Transverse colon (tissue), 4 donors: Measurements from ENCODE around the gene KLRC1. TPM values are rescaled to one million over a fixed set of nuclear protein-coding genes. Genes with fewer than 3 reads are reported as not detected.
"Not testable (repeated sequence)": the region's sequence is repeated elsewhere in the genome, so short reads cannot be mapped to it uniquely, and the experiment has no call there.

Experiments used
- DNase-seq: peaks from one replicate; pipeline ENCODE4 v3.0.0-alpha.2; 2019
- H3K27ac ChIP-seq, 4 donors: fragments of 200-600 bp; sonication (generic); 2 replicates each; pipeline ENCODE4 v1.5.1; 2016 to 2018; ENCODE audit warnings: inconsistent platforms in 4 of 4
- H3K27me3 ChIP-seq: fragments of 200-600 bp; sonication (generic); 2 replicates; pipeline ENCODE4 v1.5.1; 2017; ENCODE audit warnings: inconsistent platforms
- H3K36me3 ChIP-seq, 4 donors: fragments of 200-600 bp; sonication (generic); 2 replicates each; pipeline ENCODE4 v1.5.1; 2017 to 2019; ENCODE audit warnings: inconsistent platforms in 4 of 4
- H3K4me1 ChIP-seq, 4 donors: fragments of 200-600 bp; sonication (generic); 2 replicates each; pipeline ENCODE4 v1.5.1; 2017 to 2020; ENCODE audit warnings: inconsistent platforms in 4 of 4
- H3K4me3 ChIP-seq, 4 donors: fragments of 200-600 bp; sonication (generic); 1 replicate in 1 of 4; 2 replicates in 3 of 4; pipeline versions ENCODE4 v1.5.1 to v1.6.1; 2017 to 2019; ENCODE audit warnings: inconsistent platforms in 4 of 4
- H3K9me3 ChIP-seq, 2 donors: fragments of 200-600 bp; sonication (generic); 2 replicates each; pipeline ENCODE4 v1.5.1; 2017 to 2019; ENCODE audit warnings: inconsistent platforms in 2 of 2
- EP300 ChIP-seq: sonication (generic); formaldehyde crosslinking; IDR thresholded peaks from one replicate; pipeline ENCODE4 v1.6.1; 2017; ENCODE audit warnings: antibody characterized with exemption, low read depth
- POLR2A ChIP-seq: fragments of 450-650 bp; IDR thresholded peaks from one replicate; pipeline ENCODE4 v1.6.1; 2016; ENCODE audit warnings: antibody characterized with exemption, mild to moderate bottlenecking, moderate library complexity
- POLR2AphosphoS5 ChIP-seq, 3 donors: sonication (generic); formaldehyde crosslinking; IDR thresholded peaks; one replicate each; pipeline ENCODE4 v1.6.1; 2016; ENCODE audit warnings: antibody characterized with exemption in 3 of 3
- WGBS, 2 donors: methylation state at CpG; one replicate each; pipeline ENCODE4 v1.1.5; 2018; ENCODE audit warnings: low coverage in 1 of 2; 5-methylcytosine and 5-hydroxymethylcytosine counted together
- in situ Hi-C, 4 donors: fragments of 200-750 bp; cut with MboI; loops; one replicate each; pipeline versions ENCODE4 v1.15.0 to v1.15.1; 2017; ENCODE audit warnings: low sequenced_read_pairs in 3 of 4, low pct_ligation_motif_present in 1 of 4, low pct_unique_long_range_greater_than_20kb in 1 of 4
- intact Hi-C: fragments of 100-400 bp; cut with DNase I; formaldehyde crosslinking; loops from one replicate; pipeline ENCODE4 v1.15.1; 2023; ENCODE audit warnings: low total_unique reads
- total RNA-seq, 4 donors: library from RNA; depleted of rRNA; stranded (reverse); fragments of >200 nt; gene quantifications; one replicate each; pipeline ENCODE4 v1.1.0, GENCODE V29; 2016
- TF ChIP-seq, protein P1 (sequence below), 5 experiments: fragments of 200-600 bp in 3 of 5; fragments of 450-650 bp in 2 of 5; sonication (generic) in 3 of 5; IDR thresholded peaks; 1 replicate in 2 of 5; 2 replicates in 3 of 5; pipeline ENCODE4 v1.5.1; 2016 to 2017; ENCODE audit warnings: antibody characterized with exemption in 5 of 5, inconsistent platforms in 3 of 5, mild to moderate bottlenecking in 2 of 5, moderate library complexity in 1 of 5

The KLRC1 gene
- total RNA-seq, 4 donors from 2014 or later = 1.4 to 2.6 TPM; not detected in 2

DNA sequence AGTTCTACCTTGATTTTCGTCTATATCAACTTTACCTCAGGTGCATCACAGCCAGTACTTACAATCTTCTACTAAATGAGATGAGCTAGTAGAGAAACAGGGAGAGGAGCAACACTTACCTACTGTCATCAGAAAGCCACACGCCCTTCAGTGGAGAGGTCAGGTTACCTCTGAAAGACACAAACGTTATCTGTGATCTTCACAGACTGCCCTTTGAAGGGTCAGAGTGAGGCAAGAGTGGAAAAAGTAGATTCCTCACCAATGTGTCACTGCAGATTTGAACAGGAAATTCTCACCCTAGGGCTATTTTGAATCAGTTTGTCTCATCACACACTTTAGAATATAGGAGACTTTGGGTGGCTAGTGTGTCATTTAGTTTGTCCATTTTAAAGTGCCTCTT lies 31.0 kb downstream of the KLRC1 start:
- H3K27me3 ChIP-seq, H3K36me3 ChIP-seq, in situ Hi-C loops, intact Hi-C loops, H3K9me3 ChIP-seq, DNase-seq, H3K27ac ChIP-seq, H3K4me1 ChIP-seq, H3K4me3 ChIP-seq: not testable (repeated sequence)
- WGBS, 2 donors = 54% methylated on average over 2 of the region's 3 CpGs; no CpG with 5 or more reads in 1 of the 2 donors

DNA sequence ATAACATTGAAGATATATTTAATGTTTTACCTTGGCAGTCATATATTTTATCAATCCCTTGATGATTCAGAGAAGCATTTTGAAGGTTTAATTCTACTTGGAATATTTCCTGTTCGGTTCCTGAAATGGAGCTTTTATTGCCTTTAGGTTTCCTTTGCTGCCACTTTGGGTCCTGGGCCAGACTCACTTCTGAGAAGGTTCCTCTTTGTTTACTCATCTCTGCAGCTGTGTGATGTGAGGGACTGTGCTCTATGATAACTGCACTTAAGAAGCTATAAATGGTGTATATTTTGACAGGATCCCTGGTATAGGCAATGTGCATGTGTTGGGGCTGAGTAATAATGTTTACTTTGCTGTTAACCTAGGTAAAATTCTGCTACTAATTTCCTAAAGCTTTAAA lies 32.8 kb downstream of the KLRC1 start, which contains the start of gene KLRC3:
TSS of gene KLRC3 (minus strand) at position 262 of the 400 bp plus-strand sequence. CDS start at position 217, 45 bp downstream.
- in situ Hi-C loops, H3K9me3 ChIP-seq, H3K4me1 ChIP-seq, H3K36me3 ChIP-seq, H3K27me3 ChIP-seq, H3K4me3 ChIP-seq, H3K27ac ChIP-seq, DNase-seq, intact Hi-C loops: not testable (repeated sequence)
- 7 to 11% methylated on average over 1 of the region's 1 CpG for WGBS, 2 donors

GRCh38 chr12:10409392-10409791 lies 43.8 kb downstream of the KLRC1 start, which contains the start of gene KLRC4:
Gene KLRC4, minus strand, starts transcription at chr12:10409757. Its CDS starts 182 bp downstream, at chr12:10409575.
- H3K27me3 ChIP-seq = no peaks in the 10 kb centered on the region
- 0% methylated on average over 1 of the region's 1 CpG; no CpG with 5 or more reads in 1 of the 2 donors for WGBS, 2 donors
- in situ Hi-C loops = no loop called here
- no peaks in the 10 kb centered on the region for H3K36me3 ChIP-seq
- no peaks in the 10 kb centered on the region for H3K4me1 ChIP-seq
- TF ChIP-seq EP300 (no peak), POLR2A (no peak), POLR2AphosphoS5 (IDR thresholded peaks at IDR 0.05) (no peak)
- TF ChIP-seq, protein P1, sequence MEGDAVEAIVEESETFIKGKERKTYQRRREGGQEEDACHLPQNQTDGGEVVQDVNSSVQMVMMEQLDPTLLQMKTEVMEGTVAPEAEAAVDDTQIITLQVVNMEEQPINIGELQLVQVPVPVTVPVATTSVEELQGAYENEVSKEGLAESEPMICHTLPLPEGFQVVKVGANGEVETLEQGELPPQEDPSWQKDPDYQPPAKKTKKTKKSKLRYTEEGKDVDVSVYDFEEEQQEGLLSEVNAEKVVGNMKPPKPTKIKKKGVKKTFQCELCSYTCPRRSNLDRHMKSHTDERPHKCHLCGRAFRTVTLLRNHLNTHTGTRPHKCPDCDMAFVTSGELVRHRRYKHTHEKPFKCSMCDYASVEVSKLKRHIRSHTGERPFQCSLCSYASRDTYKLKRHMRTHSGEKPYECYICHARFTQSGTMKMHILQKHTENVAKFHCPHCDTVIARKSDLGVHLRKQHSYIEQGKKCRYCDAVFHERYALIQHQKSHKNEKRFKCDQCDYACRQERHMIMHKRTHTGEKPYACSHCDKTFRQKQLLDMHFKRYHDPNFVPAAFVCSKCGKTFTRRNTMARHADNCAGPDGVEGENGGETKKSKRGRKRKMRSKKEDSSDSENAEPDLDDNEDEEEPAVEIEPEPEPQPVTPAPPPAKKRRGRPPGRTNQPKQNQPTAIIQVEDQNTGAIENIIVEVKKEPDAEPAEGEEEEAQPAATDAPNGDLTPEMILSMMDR (IDR thresholded peaks at IDR 0.05) = no peak
- H3K27ac ChIP-seq = no peak within 1 kb of the TSS
- no peaks in the 10 kb centered on the region for H3K9me3 ChIP-seq
- H3K4me3 ChIP-seq = no peak within 1 kb of the TSS
- DNase-seq = no peak
- intact Hi-C loops = no loop called here

GRCh38 chr12:10408842-10409241 lies 44.3 kb downstream of the KLRC1 start:
- H3K9me3 ChIP-seq = no peaks in the 10 kb centered on the region
- in situ Hi-C loops = no loop called here
- TF ChIP-seq POLR2AphosphoS5 (IDR thresholded peaks at IDR 0.05) (no peak), POLR2A (no peak), EP300 (no peak)
- TF ChIP-seq, protein P1 (IDR thresholded peaks at IDR 0.05) = no peak
- WGBS, 2 donors = 69 to 83% methylated on average over 3 of the region's 3 CpGs
- no peaks in the 10 kb centered on the region for H3K4me1 ChIP-seq
- H3K36me3 ChIP-seq = no peaks in the 10 kb centered on the region
- no peaks in the 10 kb centered on the region for H3K27me3 ChIP-seq
- H3K4me3 ChIP-seq = no peak overlapping the region
- no peak overlapping the region for H3K27ac ChIP-seq
- no peak for DNase-seq
- intact Hi-C loops = no loop called here

GRCh38 chr12:10406725-10407124 lies 46.5 kb downstream of the KLRC1 start:
- TF ChIP-seq, protein P1 (IDR thresholded peaks at IDR 0.05) = no peak
- TF ChIP-seq POLR2AphosphoS5 (IDR thresholded peaks at IDR 0.05) = no peak
- TF ChIP-seq POLR2A = no peak
- no peak for TF ChIP-seq EP300
- intact Hi-C loops (no loop called here), in situ Hi-C loops (no loop called here)
- 70% methylated on average over 4 of the region's 4 CpGs; no CpG with 5 or more reads in 1 of the 2 donors for WGBS, 2 donors
- H3K4me1 ChIP-seq = no peaks in the 10 kb centered on the region
- H3K36me3 ChIP-seq = no peaks in the 10 kb centered on the region
- DNase-seq = no peak
- H3K27ac ChIP-seq = no peak overlapping the region
- H3K27me3 ChIP-seq = no peaks in the 10 kb centered on the region
- no peak overlapping the region for H3K4me3 ChIP-seq
- no peaks in the 10 kb centered on the region for H3K9me3 ChIP-seq
